HEK293T (cell line): ENCODE data around the gene SLC25A13.

Source experiments
- ELF4 ChIP-seq: fragments of 450-650 bp; IDR thresholded peaks from 2 replicates; pipeline ENCODE4 v1.6.1; 2017; ENCODE audit warnings: antibody characterized with exemption
- FOXA1 ChIP-seq: fragments of 450-650 bp; IDR thresholded peaks from 2 replicates; pipeline ENCODE4 v1.6.1; 2016; ENCODE audit warnings: mild to moderate bottlenecking
- FOXK2 ChIP-seq: fragments of 450-650 bp; IDR thresholded peaks from 2 replicates; pipeline ENCODE4 v1.6.1; 2016; ENCODE audit warnings: mild to moderate bottlenecking
- FOXM1 ChIP-seq: fragments of 450-650 bp; IDR thresholded peaks from 2 replicates; pipeline ENCODE4 v1.6.1; 2017; ENCODE audit warnings: mild to moderate bottlenecking, borderline replicate concordance
- LEF1 ChIP-seq: fragments of 450-650 bp; IDR thresholded peaks from 2 replicates; pipeline ENCODE4 v1.6.1; 2017; ENCODE audit warnings: mild to moderate bottlenecking, borderline replicate concordance
- SP1 ChIP-seq: fragments of 450-650 bp; IDR thresholded peaks from 2 replicates; pipeline ENCODE4 v1.6.1; 2017
- SUZ12 ChIP-seq: fragments of 450-650 bp; IDR thresholded peaks from 2 replicates; pipeline ENCODE4 v1.6.1; 2016; ENCODE audit warnings: mild to moderate bottlenecking
- ZNF384 ChIP-seq: fragments of 450-650 bp; IDR thresholded peaks from 2 replicates; pipeline ENCODE4 v1.6.1; 2016
- TF ChIP-seq, protein P1 (sequence below): fragments of 450-650 bp; IDR thresholded peaks from 2 replicates; pipeline ENCODE4 v1.6.1; 2016

DNA sequence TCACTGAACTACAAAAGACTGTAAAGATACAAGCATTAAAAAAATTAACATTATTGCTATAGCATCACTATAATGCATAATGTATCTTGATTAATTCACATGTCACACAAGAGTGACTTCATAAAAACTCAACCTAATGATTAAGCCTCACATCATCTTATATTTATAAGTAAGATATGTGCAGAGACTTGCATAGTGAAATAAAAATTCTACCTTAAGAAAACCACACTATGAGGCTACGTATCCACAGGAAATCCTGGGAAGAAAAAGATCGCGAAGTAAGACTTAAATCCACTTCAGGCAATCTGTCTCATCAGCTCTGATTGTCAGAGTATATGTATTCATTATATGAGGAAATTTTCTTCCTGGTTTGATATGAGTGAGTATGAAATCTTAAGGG is 160.0 kb downstream of the SLC25A13 start:
- TF ChIP-seq ELF4 = no peak
- no peak for TF ChIP-seq ZNF384
- TF ChIP-seq SUZ12 = no peak
- TF ChIP-seq FOXA1 = no peak
- TF ChIP-seq, protein P1, sequence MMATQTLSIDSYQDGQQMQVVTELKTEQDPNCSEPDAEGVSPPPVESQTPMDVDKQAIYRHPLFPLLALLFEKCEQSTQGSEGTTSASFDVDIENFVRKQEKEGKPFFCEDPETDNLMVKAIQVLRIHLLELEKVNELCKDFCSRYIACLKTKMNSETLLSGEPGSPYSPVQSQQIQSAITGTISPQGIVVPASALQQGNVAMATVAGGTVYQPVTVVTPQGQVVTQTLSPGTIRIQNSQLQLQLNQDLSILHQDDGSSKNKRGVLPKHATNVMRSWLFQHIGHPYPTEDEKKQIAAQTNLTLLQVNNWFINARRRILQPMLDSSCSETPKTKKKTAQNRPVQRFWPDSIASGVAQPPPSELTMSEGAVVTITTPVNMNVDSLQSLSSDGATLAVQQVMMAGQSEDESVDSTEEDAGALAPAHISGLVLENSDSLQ = no peak
- TF ChIP-seq SP1 = no peak
- no peak for TF ChIP-seq LEF1
- no peak for TF ChIP-seq FOXK2
- TF ChIP-seq FOXM1 = no peak
